Activated gamma-delta T cell (primary cell): ENCODE measurements around the gene SYNCRIP.
"Not testable (repeated sequence)": the region's sequence is repeated elsewhere in the genome, so short reads cannot be mapped to it uniquely, and the experiment has no call there.

Source experiments
- DNase-seq: peaks from one replicate; lab custom pipeline; 2025; lab: John Stamatoyannopoulos, UW
- total RNA-seq, 2 donors: gene quantifications; one replicate each; lab custom pipeline; 2026; lab: John Stamatoyannopoulos, UW

Gene SYNCRIP
- 68.6 to 105 reads per million in 2 donors for total RNA-seq

DNA sequence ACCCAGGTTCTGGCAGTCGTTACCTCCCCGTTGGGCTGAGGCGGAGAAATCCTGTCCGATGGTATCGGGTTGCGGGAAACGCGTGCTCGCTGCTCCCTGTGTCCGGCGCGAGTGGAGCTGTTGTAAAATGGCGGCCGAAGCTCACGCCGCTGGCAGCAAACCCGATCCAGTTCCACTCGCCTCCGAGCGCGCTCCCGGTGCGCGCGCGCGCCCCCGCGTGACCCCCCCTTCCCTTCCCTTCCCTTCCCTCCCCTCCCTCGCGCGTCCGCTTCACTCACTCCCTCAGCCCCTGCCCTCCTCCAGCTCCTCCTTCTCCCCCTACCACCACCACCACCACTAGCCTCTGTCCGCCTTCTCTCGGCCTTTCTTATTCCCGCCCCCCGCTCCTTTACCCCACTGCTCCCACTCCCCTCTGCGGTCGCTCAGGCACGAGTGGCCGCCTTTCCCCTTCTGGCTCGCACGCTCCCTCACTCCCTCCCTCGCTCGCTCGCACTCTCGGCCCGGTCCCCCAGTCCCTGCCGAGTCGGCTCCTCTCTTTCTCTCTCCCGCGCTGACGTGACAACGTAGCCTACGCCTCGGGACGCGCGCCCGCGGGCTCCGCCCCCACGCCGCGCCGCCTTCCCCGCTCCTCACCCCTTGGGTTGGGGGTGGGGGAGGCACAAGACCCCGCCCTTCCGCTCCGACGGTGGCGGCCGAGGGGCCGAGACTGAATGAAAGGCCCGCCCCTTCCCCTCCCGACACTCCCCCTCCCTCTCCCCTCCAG is at the start of gene SYNCRIP:
TSS of gene SYNCRIP (minus strand) at position 113 of the 763 bp plus-strand sequence. CDS start 1,447 bp downstream, outside the sequence.
- DNase-seq = peak; percentile 97

DNA sequence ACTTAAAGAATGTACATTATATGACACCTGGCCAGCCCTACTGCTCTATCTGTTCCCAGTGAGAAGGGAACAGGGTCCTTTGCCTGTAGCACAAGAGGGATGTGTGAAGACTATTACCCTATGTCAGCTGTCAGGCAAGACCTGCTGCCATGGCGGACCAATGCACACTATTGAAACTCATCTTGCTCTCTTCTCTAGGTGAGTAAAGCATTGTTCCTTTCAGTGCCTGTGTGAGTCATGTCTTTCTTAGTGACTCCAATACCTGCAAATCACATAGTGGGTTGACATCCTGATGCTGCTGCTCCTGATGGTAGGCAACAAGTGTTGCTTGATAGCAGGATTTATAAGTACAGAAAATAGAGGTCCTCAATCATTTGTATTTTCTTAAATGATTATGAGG is 48.8 kb upstream of the SYNCRIP start:
- DNase-seq = no peak

DNA sequence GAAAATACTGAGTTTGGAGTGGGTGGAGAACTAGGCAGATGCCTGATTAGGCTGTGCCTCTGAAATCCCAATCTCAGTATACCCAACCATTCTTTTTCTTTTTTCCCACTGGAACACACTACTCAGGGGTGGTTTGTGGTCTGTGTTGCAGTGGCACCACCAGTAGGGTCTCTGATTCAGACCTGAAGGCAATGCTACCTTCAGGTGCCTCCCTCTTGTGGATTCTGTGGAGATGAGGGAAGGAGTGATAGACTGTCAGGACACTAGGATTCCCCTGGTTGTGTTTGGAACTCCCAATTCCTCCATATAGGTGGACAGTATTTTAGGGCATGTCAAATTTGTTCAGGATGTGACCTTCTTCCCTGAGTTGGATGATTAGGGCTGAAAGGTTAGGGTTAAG is 47.4 kb upstream of the SYNCRIP start:
- DNase-seq = no peak

DNA sequence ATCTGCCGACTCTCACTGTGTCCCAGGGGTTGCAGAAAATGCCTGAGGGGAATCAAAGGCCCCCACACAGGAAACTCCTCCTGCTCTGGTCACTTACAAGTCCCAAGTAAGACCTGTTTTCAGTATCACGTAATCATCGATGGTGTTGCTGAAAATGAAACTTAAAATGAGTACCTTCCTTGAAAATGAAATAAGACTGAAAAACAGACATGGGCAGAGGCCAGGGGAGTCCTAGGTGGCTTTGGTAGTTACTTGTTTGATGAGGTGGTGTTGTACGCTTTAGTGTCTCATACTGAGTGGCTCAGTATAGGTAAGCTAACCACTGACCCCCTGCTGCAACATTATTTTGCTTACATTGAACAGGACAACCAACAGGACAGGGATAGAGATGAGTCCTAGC is 43.0 kb upstream of the SYNCRIP start:
- no peak for DNase-seq

DNA sequence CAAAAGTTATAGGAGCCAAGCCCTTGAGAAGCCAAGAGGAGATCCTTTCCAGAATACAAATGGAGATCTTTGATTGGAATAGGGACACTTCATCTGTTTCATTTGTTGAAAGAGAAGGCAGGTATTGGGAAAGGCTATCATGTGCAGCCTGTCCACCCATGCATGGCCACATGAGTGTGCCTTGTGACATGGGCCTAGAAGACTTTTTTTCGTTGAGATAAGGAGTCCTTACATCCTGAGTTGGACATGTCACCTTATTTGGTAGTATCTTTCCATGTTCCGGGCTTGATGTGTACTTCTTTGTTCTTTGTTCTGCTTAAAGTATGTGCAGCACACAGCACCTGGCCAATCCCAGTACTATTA is 42.1 kb upstream of the SYNCRIP start:
- no peak for DNase-seq

DNA sequence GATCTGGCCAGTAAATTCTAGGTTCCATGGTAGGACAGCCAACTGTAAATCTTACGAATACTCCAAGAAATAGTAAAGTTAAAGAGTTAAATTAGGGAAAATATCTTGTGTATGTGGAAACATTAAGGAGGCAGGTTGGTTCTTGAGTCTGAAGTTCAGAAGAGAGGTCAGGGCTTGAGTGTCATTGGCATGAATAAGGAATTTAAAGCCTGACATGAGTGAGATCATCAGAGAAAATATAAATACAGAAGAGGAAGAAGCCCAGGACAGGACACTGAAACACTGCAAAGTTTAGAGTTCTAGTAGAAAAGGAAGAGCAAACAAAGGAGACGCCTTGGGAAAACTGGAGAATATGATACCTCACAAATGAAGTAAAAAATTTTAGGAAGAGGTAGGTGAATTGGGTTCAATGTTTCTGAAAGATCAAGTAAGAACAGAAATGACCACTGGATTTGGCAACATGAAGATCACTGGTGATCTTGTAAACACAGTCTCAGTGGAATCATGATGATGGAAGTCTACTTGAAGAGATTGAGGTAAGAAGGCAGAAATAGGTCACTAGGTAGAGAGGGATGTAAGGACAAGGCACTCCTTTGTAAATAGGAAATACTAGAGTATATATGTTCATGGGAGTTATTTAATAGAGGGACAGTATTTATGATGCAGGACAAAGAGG is 41.6 kb upstream of the SYNCRIP start:
- DNase-seq = no peak

DNA sequence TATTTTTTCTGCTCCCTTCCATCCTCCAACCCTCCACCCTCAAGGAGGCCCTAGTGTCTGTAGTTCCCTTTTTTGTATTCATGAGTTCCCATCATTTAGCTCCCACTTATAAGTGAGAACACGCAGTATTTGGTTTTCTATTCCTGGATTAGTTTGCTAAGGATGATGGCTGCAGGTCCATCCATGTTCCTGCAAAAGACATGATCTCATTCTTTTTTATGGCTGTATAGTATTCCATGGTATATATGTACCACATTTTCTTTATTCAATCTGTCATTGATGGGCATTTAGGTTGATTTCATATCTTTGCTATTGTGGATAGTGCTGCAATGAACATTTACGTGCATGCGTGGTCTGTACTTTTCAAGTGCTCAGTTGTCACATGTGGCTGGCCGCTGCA is 39.2 kb upstream of the SYNCRIP start:
- not testable (repeated sequence) for DNase-seq

DNA sequence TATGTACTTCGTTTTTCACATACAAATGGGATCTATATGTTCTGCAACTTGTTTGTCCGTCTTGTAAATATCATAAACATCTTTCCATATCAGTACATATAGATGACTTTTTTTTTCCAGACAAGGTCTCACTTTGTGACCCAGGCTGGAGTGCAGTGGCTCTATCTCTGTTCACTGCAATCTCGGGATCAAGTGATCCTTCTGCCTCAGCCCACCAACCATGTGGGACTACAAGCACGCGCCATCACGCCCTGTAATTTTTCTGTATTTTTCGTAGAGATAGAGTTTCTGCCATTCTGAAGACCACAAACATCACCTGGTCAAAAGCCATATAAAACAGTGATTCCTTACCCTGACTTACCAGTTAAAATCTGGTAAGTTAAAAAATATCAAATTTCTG is 37.7 kb upstream of the SYNCRIP start:
- no peak for DNase-seq

DNA sequence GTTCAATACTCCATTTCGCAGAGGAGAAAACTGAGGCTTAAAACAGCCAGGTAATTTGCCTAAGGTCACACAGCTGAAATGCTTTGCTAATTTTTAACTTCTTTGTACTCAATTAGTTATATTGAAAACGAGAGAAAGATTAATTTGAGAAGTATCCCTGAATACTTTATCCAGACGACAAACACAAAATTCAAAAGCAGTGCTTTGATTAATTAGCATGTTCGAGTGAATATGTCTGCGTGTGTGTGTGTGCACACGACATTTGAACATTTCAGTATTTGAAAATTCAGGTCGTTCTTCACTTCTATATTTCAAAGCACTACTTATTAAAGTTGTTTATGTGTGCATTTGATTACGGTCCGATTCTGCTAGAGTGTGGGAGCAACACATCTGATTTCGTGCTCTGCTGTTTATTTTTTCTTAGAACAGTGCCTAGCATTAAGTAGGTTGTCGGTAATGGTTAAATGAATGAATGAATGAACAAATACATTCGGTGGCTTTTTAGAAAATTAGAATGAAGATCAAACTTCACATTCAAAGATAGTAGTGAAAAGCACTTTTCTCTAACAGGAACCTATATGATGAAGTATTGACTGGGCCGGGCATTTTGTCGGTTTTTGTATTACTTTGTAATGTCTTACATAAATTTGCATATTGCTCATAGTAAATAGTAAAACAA is 36.9 kb upstream of the SYNCRIP start:
- DNase-seq = no peak

DNA sequence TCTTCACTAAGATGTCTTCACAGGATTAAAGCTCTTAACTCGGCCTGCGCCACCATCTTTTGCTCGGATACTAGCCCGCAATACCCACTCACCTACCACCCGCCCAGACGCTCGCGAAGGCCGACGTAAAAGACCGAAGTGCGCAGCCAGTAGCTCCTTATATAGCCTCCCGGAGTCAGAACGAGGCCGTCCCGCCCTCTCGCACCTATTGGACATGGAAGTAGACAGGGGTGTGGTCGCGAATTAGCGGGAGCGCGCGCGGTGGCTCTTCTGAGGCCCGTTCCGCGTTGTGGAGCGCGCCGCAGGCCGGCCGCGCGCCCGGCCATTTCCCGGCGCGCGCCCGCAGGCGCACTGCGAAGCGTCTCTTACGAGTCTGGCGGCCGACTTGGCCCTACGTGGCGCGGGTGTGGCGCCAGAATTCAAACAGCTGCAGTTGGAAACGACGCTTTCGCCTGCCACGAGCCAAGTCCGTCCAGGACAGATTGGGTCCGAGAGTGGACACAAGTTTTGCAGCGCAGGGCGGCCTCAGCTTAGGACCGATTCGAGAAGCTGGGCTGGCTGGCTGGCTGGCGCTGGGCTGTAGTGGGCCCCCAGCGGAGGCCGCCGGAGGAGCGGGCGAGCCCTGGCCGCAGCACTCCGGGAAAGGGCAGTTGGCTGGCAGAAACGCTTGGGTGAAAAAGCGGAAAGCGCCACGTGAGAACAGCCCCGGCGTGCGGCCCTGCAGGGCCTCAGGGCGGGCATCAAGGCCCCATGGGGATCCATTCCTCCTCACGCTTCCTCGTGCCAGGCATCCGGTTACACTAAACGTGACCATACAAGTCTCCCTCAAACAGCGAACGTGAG is 36.1 kb upstream of the SYNCRIP start:
- peak; percentile 94 for DNase-seq

DNA sequence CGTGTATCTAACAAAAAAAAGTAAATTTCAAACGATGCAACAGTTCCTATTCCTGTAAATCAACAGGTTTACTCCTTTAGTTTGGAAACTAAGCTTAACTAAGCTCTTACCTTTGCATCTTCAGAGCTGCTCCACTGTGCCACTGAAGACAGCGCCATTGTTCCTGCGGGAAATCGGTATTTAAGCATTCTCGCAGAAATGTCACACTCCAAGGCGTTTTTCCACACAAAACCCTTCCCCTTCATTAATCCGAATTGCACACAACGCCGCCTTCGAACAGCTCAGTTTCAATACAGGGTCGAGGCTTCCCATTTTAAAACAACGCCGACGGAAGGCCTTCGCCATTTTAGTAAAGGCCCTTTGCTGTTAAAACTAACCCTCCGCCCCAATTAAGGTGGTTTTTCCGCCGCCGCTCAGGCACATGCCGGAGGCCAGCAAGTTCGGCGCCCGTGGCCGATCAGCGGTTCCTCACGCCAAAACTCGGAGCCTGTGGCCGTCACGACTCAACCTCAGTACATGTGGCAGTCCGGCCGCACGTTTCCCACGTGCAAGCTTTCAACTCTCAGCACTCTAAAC is 35.4 kb upstream of the SYNCRIP start:
- no peak for DNase-seq

DNA sequence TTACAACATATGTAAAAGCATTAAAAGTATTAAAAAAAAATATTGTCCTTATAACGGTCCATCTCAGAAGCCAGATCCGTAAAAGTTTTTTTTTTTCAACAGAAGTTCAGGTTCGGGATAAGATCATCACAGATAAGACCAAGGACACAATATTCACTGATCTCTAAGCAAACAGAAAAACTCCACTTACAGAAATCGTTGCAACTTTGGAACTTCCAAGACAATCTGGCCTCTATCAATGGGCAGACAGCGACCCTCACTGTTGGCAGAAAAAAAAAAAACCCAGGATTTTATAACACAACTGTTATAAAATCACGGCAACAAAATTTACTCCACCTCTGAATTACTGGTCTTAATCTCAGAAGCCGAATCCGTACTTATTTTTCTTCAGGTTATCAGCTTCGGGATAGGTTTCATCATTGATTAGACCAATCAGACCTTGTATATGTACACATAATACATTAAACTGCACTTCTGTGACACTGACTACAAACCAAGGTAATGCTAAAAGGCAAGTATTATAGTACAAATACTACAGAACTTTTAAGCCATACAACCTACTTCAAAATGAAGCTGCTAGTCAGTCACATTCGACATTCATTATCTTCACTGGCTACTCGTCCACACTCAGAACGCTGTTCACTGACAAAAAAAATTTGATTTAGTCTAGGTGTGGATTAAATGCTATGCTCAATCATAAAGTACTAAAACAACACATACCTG is 34.7 kb upstream of the SYNCRIP start:
- DNase-seq = no peak

DNA sequence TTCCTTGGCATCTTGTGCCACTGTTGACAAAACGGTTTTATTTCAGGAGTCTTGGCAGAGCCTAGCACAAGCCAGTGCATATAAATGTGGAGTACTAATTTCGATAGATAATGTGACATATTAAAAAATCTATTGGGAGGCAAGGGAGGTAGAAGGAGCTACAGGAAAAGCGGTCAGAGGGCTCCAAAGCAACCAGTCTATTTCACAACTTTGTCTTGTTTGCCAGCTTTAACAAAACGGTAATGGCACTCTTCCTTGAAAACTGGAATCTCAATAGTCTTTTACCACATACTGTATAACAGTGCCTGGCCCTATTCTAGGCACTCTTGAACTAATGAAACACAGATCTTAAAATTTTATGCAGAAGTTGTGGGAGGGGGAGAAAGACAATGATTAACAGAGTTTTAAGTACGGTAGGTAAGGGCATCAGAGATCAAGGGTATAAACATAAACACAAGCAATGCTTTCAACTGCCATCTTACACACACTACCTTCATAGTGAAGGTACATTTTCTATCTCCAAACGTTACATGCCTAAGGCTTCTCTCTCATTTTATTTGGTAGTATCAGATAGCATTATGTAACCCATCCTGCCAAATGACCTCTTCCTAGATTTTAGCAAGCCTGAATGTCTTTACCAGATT is 33.5 kb upstream of the SYNCRIP start:
- DNase-seq = no peak

DNA sequence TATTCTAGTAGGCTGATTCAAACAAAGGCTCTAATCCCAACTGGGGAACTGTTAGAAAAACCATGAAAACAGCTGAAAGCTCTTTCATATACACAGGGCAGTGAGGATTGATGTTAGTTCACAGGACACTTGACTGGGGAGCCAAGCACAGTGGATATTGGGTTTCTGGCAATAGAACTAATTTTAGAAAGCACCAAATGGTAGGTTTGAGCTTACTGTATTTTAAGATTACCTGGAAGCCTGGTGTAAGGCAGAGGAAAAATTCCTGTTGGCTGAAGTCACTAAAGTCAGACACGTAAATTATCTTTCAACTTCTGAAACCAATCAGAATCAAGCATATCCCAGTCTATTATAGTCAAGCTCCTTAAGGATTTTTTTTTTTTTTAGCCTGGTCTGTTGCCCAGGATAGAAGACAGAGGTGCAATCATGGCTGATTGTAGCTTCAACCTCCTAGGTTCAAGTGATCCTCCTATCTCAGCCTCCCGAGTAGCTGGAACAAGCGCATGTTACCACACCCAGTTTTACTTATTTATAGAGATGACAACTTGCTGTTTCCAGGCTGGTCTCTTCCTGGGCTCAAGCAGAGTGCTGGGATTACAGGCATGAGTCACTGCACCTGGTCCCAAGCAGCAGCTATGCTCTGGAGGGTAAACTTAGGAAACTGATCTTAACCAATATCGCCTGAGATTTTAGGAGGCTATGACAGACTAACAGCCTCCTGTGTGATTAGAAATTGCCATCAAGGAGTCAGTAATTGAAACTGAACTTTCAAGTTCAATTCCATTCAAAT is 32.5 kb upstream of the SYNCRIP start:
- DNase-seq = no peak

DNA sequence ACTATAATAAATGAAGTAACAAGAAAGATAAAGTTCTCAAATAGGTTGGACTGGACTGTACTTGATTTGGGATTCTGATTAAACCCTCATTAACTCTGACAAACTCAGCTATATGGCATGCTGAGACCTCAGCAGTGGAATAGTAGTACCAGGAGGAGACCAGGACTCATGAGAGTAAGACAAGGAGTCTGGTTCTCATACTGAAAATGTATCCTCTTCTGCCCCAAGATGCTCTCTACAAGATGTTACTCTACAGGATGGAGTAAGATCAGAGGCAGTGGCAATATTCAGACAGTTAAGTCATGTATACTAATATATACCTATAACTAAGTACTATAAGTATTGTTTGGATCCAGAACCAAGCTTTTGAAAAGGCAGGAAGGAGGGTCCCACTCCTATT is 31.9 kb upstream of the SYNCRIP start:
- DNase-seq = no peak

DNA sequence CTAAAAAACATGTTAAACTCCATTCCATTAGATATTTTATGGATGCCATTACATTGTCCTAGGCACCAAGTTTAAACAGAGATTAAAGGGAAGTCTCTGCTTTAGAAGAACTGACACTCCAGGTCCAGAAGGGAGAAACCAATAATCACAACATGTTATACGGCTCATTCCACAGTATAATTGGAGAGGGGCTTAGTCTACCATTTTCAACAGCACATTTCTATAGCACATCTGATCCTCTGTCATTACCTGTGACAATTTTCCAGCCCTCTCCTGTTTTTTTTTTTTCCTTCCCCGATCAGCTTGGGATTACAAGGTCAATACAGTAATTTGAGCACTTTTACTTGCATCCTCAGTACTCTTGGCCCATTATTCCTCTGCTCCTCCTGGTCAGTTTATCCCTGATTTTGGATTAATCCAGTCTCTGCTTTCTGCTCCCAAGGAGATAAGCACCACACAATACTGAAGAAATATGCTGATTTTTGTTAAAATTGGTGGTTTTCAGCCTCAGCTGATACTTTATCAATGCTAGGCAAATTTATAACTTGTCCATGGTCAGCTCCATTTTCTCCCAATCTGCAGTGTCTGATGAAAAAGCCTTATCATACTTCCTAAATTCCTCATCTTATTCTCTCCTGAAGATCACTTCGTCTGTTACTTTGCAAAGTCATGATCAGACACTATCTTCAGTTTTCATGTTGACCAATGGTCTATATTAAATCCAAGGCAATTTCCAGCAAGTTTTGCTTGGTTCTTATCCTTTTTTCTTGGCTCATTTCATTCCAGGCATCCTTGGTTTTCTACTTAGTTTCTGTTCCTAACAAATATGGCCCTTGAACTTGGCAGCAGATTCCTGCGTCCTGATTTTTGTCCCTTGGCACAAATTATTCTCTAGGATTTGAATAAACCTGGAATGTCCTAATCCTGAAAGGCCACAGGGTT is 30.8 kb upstream of the SYNCRIP start:
- DNase-seq = no peak

DNA sequence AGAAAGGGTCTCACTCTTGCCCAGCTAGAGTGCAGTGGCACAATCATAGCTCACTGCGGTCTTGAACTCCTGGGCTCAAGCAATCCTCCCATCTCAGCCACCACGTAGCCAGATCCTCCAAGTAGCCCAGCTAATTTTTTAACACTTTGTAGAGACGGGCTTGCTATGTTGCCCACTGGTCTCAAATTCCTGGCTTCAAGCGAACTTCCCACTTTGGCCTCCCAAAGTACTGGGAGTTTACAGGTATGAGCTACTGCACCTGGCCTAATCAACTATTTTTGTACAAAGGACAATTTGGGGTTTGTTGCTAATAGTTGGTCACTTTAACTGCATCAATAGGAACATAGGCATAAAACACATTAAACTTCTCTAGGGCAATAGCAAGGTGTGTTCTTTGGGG is 29.9 kb upstream of the SYNCRIP start:
- DNase-seq = no peak

DNA sequence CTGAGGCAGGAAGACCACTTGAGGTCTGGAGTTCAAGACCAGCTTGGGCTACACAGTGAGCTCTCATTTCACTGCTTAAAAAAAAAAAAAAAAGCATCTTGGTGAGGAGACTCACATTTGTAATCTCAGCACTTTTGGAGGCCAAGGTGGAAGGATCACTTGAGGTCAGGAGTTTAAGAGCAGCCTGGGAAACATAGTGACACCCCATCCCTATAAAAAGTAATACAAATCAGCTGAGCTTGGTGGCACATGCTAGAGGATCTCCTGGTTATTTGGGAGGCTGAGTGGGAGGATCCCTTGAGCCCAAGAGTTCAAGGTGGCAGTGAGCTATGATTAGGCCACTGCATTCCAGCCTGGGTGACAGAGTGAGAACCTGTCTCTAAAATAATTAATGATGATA is 29.4 kb upstream of the SYNCRIP start:
- no peak for DNase-seq

DNA sequence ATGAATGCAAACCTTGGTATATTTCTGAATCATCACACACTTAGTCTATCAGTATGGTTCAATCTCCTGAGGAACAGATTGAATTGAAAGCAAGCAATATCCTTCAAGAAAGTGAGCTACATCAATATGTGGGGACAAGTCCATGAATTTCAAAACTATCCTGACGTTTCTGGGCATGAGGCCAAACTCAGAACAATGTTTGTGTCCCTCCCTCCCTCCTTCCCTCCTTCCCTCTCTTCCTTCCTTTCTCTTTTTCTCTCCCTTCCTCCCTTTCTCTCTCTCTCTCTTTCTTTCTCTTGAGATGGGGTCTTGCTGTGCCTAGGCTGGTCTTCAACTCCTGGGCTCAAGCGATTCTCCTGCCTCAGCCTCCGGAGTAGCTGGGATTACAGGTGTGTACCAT is 27.9 kb upstream of the SYNCRIP start:
- no peak for DNase-seq
